Neuron (in vitro differentiated cells): ENCODE data around the gene NME3.

ENCODE experiments used
- H2AFZ ChIP-seq: one replicate; pipeline ENCODE4 v1.6.1; 2013; ENCODE audit warnings: low read depth, mild to moderate bottlenecking, inconsistent platforms, low read length, moderate library complexity
- H3K27me3 ChIP-seq: one replicate; pipeline ENCODE4 v1.6.1; 2013; ENCODE audit warnings: low read length; ENCODE audit not compliant: insufficient read depth
- H3K36me3 ChIP-seq: one replicate; pipeline ENCODE4 v1.6.1; 2013; ENCODE audit warnings: low read length; ENCODE audit not compliant: insufficient read depth
- H3K4me1 ChIP-seq: one replicate; pipeline ENCODE4 v1.6.1; 2013; ENCODE audit warnings: low read length; ENCODE audit not compliant: insufficient read depth
- H3K4me3 ChIP-seq: 2 replicates; pipeline ENCODE4 v1.5.1; 2013; ENCODE audit warnings: mild to moderate bottlenecking, low read length, moderate library complexity
- H3K9me3 ChIP-seq: one replicate; pipeline ENCODE4 v1.6.1; 2013; ENCODE audit warnings: low read length

Gene NME3

DNA sequence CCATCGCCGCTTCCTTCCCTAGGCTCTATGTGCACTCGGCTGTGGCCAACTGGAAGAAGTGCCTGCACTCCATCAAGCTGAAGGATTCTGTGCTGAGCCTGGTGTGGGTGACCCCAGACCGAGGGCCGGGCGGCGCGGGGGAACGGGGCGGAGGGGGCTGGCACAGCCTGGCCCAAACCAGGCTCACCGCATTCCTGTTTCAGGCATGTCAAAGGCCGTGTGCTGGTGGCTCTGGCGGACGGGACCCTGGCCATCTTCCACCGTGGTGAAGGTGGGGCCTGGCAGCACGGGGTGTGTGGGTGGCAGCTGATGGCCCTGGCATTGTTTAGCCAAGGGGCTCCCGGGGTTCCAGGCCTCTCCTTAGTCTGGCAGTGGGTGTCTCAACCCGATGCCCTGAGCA lies 4.6 kb downstream of the NME3 start:
- Histone ChIP-seq H3K27me3 (no peaks in the 10 kb centered on the region), H2AFZ (no peak overlapping the region), H3K9me3 (no peaks in the 10 kb centered on the region), H3K36me3 (peaks cover 76% of the 10 kb centered on the region), H3K4me3 (no peak overlapping the region), H3K4me1 (peaks cover under 1% of the 10 kb centered on the region)

DNA sequence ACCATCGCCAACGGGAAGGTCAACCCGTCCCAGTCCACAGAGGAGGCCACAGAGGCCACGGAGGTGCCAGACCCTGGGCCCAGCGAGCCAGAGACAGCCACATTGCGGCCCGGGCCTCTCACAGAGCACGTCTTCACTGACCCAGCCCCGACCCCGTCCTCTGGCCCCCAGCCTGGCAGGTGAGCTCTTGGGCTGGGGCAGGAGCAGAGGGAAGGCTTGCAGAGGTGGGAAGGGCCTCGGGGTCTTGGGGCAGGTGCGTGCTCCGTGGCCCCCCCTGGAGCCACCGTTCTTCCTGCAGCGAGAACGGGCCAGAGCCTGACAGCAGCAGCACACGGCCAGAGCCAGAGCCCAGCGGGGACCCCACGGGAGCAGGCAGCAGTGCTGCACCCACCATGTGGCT lies 5.1 kb downstream of the NME3 start:
- no peaks in the 10 kb centered on the region for H3K4me1 ChIP-seq
- no peak overlapping the region for H2AFZ ChIP-seq
- H3K9me3 ChIP-seq, result no peaks in the 10 kb centered on the region
- no peak overlapping the region for H3K4me3 ChIP-seq
- H3K27me3 ChIP-seq, result no peaks in the 10 kb centered on the region
- H3K36me3 ChIP-seq, result peaks cover 76% of the 10 kb centered on the region

DNA sequence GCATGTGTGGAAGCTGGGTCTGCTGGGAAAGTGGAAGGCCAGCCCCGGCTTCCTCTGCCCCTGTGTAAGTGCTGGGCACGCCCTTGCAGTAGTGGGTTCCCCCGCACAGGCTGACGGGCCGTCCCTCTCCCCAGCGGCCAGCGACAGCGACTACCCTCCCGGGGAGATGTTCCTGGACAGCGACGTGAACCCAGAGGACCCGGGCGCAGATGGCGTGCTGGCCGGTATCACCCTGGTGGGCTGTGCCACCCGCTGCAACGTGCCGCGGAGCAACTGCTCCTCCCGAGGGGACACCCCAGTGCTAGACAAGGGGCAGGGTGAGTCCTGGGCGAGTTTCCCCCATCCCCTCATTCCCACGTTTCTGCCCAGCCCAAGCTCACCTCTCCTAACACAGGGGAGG lies 5.5 kb downstream of the NME3 start:
- Histone ChIP-seq H2AFZ (no peak overlapping the region), H3K4me1 (no peaks in the 10 kb centered on the region), H3K36me3 (peaks cover 80% of the 10 kb centered on the region), H3K4me3 (no peak overlapping the region), H3K9me3 (no peaks in the 10 kb centered on the region), H3K27me3 (no peaks in the 10 kb centered on the region)

DNA sequence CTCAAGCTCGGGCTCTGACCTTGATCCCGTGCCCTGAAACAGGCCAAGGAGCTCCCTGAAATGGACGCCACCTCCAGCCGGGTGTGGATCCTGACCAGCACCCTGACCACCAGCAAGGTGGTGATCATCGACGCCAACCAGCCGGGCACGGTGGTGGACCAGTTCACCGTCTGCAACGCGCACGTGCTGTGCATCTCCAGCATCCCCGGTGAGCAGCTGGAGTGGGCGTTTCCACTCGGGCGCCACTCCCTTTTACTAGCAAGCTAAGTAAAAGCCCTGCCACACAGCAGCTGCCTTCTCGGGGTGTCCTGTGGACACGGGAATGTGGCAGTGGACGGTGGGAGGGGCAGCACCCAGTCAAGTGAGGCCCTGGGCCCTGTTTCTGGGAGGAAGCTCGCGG lies 6.4 kb downstream of the NME3 start:
- Histone ChIP-seq H3K36me3 (peaks cover 83% of the 10 kb centered on the region), H3K9me3 (no peaks in the 10 kb centered on the region), H3K4me3 (no peak overlapping the region), H2AFZ (no peak overlapping the region), H3K4me1 (no peaks in the 10 kb centered on the region), H3K27me3 (no peaks in the 10 kb centered on the region)

DNA sequence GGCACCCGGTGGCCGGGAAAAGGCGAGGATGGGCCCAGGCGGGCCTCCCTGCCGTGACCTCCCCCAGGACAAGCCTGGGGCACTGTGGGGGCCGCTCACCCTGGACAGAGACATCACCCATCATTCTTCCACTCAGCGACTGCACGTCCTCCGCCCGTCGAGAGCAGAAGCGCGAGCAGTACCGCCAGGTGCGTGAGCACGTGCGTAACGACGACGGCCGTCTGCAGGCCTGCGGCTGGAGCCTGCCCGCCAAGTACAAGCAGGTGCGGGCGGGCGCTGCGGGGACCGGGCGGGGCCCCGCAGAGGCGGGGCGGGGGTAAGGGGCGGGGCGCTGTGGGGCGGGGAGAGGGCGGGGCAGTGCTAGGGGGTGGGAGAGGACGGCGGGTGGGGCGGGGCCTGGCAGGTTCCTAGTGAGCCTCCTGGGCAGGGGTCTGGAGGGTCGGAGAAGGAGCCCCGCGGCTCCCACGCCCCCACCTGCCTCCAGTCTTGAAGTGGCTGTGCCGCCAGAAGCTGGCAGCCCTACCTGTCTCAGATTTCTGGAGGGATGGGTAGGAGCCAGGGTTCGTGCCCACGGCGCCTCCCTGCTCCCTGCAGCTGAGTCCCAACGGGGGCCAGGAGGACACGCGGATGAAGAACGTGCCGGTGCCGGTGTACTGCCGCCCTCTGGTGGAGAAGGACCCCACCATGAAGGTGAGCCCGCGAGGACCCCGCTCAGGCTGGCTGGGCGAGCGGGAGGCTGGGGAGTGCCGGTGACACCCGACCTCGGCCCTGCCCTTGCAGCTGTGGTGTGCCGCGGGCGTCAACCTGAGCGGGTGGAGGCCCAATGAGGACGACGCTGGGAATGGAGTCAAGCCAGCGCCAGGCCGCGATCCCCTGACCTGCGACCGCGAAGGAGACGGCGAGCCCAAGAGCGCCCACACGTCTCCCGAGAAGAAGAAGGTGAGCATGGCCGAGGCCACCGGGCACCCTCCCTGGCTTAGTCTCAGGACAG lies 7.5 kb downstream of the NME3 start:
- Histone ChIP-seq H3K27me3 (no peaks in the 10 kb centered on the region), H3K4me3 (no peak overlapping the region), H2AFZ (no peak overlapping the region), H3K9me3 (no peaks in the 10 kb centered on the region), H3K36me3 (peaks cover 79% of the 10 kb centered on the region), H3K4me1 (no peaks in the 10 kb centered on the region)

DNA sequence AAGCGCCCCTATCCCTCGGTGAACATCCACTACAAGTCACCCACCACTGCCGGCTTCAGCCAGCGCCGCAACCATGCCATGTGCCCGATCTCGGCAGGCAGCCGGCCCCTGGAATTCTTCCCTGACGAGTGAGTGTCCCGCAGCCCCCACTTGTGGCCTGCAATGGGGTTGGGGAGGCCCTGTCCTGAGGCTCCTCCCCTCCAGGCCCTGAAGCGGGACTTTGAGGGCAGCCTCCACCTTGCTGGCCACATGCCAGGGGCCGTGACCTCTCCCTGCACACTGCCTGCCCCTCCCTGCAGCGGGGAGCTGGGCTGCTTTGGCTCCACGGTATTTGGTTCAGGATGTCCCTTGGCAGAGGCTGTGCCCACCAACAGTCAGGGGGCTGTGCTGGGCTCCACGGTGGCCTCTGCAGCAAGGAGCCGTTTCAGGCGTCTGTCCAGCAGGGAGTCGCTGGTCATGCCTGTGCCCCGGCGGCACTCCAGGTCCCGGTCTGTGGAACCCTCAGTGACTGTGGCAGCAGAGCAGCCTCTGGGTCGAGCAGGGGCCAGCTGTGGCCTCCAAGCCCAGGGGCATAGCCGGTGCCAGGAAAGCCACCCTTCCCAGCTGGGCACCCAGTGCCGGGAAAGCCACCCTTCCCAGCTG lies 8.3 kb downstream of the NME3 start:
- Histone ChIP-seq H3K27me3 (no peaks in the 10 kb centered on the region), H3K4me1 (no peaks in the 10 kb centered on the region), H3K4me3 (no peak overlapping the region), H3K36me3 (peaks cover 78% of the 10 kb centered on the region), H3K9me3 (no peaks in the 10 kb centered on the region), H2AFZ (no peak overlapping the region)

DNA sequence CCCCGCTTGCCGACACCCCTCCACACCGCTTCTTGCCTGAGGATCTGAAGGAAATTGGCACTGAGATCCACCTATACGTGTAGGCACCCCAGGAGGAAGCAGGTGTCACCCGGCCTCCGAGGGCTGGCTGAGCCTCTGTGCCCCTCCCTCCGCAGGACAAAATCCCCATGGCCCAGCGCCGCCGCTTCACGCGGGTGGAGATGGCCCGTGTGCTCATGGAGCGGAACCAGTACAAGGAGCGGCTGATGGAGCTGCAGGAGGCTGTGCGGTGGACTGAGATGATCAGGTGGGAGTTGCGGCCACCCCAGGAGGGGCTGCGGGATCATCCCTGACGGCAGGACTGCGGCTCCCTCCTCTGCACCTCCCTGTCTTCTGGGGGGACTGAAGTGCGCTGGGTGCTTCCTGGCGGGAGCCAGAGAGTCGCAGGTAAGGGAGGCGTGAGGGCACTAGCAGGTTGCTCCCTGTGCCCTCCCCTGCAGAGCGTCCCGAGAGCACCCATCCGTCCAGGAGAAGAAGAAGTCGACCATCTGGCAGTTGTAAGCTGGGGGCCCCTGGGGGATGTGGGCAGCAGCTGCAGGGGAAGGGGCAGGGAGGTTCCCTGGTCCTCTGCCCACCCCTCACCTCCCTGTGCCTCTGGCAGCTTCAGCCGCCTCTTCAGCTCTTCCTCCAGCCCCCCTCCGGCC lies 9.0 kb downstream of the NME3 start:
- H2AFZ ChIP-seq, result no peak overlapping the region
- peaks cover 72% of the 10 kb centered on the region for H3K36me3 ChIP-seq
- H3K4me3 ChIP-seq, result no peak overlapping the region
- H3K4me1 ChIP-seq, result no peaks in the 10 kb centered on the region
- H3K9me3 ChIP-seq, result no peaks in the 10 kb centered on the region
- no peaks in the 10 kb centered on the region for H3K27me3 ChIP-seq

DNA sequence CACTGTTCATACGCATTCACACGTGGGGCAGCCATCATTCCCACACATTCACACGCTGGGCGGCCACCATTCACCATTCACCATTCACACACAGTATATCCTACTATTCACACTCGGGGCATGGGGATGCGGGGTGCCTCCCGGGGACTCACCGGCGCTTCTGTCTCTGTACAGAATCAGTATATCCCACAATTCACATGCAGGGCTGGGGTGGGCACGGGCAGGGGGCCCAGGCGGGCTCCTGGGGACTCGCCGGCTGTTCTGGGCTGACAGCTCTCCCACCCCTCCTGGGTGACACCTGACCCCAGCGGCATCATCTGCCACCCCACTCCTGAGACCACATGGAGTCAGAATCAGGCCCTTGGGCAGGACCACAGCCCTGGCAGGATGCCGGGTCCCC lies 9.6 kb downstream of the NME3 start:
- peaks cover 66% of the 10 kb centered on the region for H3K36me3 ChIP-seq
- no peaks in the 10 kb centered on the region for H3K4me1 ChIP-seq
- no peaks in the 10 kb centered on the region for H3K27me3 ChIP-seq
- H3K9me3 ChIP-seq, result no peaks in the 10 kb centered on the region
- H3K4me3 ChIP-seq, result no peak overlapping the region
- no peak overlapping the region for H2AFZ ChIP-seq

DNA sequence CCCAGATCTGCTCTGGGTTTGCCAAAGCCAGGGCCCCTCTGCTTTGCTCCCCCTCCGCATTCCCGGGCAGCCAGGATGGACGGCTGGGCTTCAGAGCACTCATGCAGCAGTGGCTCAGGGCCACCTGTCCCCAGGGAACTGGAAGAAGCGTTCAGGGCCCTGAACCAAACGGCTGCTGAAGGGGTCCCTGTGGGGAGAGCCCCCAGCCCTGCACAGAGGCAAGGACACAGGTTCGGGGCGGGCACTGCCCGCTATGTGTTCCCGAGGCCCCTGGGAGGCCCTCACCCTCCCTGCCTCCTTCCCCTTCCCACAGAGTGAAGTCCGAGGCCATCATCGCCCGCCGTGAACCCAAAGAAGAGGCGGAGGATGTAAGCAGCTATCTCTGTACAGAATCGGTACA lies 10.4 kb downstream of the NME3 start:
- peaks cover 63% of the 10 kb centered on the region for H3K36me3 ChIP-seq
- no peaks in the 10 kb centered on the region for H3K27me3 ChIP-seq
- H3K9me3 ChIP-seq, result no peaks in the 10 kb centered on the region
- no peak overlapping the region for H2AFZ ChIP-seq
- no peaks in the 10 kb centered on the region for H3K4me1 ChIP-seq
- no peak overlapping the region for H3K4me3 ChIP-seq

DNA sequence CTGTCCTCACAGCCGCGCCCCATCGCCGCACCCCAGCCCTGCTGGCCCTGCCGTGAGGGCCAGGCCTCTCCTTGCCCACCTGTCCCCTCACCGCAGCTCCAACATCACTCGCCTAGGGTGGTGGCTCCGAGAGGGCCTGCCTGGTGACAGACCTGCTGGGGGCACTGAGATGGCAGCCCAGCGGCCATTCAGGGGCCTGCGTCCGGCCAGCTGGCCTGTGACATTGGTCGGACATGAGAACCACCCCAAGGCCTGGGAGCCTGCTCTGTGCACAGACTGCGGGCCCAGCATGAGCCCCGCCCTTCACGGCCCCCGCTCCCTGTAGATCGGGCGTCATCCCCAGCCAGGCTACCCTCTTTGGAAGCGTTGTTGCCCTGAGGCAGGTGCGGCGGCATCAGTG lies 11.8 kb downstream of the NME3 start:
- H3K27me3 ChIP-seq, result no peaks in the 10 kb centered on the region
- H3K9me3 ChIP-seq, result no peaks in the 10 kb centered on the region
- H2AFZ ChIP-seq, result no peak overlapping the region
- H3K4me3 ChIP-seq, result no peak overlapping the region
- H3K4me1 ChIP-seq, result no peaks in the 10 kb centered on the region
- H3K36me3 ChIP-seq, result peaks cover 58% of the 10 kb centered on the region

DNA sequence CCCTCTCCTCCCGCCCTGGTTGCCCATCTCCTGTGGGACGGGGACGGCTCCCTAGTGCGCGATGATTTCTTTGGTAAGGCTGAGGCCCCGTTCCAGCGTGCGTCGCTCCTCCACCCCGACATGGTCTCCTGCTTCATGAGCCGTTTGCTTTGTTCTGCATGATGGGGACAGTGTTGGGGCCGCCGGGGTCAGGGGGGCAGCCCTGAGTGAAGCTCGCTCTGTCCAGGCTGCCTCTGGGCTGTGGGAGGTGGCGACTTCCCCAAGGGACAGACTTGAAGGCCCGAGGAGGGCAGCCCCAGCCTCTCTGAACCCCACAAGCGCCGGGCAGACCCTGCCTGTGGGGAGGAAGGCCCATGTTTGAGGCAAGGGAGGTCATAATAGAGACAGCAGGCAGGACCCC lies 12.4 kb downstream of the NME3 start:
- Histone ChIP-seq H3K4me3 (no peak overlapping the region), H3K9me3 (no peaks in the 10 kb centered on the region), H3K27me3 (no peaks in the 10 kb centered on the region), H2AFZ (no peak overlapping the region), H3K36me3 (peaks cover 52% of the 10 kb centered on the region), H3K4me1 (no peaks in the 10 kb centered on the region)

DNA sequence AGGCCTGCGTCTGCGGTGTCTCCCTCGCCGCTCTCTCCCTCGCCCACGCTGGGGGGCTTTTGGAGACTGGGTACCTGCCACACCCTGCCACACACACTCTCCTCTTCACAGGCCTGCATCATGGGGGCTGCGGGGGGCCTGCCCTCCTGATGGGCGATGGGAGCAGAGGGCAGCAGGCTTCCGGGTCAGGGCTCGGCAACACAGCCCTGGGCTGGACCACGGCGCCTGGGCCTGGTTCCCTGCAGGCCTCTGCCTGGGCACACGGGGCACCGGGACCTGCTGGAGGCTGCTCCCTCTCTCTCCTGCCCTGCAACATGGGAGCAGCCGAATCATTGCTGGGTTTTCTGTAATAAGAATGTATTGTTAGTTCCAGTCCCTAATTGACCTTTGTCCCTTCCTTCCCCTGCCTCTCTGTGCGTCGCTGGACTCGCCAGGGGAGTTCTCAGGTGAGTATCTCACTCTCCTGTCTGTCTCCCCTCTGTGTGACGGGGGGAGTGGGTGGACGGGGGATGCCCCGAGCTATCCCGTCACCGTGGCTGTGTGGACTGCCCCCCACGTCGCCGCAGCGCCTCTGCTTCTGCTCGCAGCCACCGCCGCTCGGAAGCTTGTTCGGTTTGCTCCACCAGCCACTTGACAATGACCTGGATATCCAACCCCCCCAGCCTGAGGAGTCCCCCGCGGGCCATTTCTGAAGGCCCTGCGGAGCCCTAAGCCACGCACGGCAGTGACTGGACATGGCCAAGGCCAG lies 13.5 kb downstream of the NME3 start:
- peaks cover 46% of the 10 kb centered on the region for H3K36me3 ChIP-seq
- no peaks in the 10 kb centered on the region for H3K4me1 ChIP-seq
- H3K4me3 ChIP-seq, result no peak overlapping the region
- H3K27me3 ChIP-seq, result no peaks in the 10 kb centered on the region
- H3K9me3 ChIP-seq, result no peaks in the 10 kb centered on the region
- no peak overlapping the region for H2AFZ ChIP-seq
